ENCODE results near the gene ARHGAP18. TPM values are rescaled to one million over a fixed set of nuclear protein-coding genes. Genes with fewer than 3 reads are reported as not detected.
"Not testable (repeated sequence)": the region's sequence is repeated elsewhere in the genome, so short reads cannot be mapped to it uniquely, and the experiment has no call there.

ARHGAP18 gene
- total RNA-seq, 1 donor: 14.3 TPM

DNA sequence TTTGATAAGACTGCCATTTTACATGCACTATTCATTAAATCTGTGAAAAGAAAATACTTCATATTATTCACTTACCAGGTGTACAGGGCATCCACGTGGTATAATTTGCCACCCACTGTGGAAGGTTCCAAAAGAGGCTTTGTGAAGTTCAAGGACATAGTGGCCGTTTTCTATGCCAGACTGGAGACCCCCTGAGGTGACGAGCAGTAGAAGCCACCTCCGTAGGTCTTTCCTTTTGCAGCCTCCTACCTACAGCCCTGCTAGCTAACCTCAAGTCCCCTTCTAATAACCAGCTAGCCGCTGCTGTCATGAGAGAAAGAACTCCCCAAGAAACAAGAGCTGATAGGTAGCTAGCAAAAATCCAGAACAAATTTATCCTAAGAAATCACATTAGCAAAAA is 110.5 kb downstream of the ARHGAP18 start:
- no peaks in the 10 kb centered on the region for H3K4me1 ChIP-seq (ENCODE audit: insufficient read depth, low read length)
- no peaks in the 10 kb centered on the region for H3K9me3 ChIP-seq (ENCODE audit: low read depth, low read length)
- no peaks in the 10 kb centered on the region for H3K27me3 ChIP-seq (ENCODE audit: insufficient read depth, low read length)
- no peak overlapping the region for H3K4me3 ChIP-seq (ENCODE audit: low read length)

DNA sequence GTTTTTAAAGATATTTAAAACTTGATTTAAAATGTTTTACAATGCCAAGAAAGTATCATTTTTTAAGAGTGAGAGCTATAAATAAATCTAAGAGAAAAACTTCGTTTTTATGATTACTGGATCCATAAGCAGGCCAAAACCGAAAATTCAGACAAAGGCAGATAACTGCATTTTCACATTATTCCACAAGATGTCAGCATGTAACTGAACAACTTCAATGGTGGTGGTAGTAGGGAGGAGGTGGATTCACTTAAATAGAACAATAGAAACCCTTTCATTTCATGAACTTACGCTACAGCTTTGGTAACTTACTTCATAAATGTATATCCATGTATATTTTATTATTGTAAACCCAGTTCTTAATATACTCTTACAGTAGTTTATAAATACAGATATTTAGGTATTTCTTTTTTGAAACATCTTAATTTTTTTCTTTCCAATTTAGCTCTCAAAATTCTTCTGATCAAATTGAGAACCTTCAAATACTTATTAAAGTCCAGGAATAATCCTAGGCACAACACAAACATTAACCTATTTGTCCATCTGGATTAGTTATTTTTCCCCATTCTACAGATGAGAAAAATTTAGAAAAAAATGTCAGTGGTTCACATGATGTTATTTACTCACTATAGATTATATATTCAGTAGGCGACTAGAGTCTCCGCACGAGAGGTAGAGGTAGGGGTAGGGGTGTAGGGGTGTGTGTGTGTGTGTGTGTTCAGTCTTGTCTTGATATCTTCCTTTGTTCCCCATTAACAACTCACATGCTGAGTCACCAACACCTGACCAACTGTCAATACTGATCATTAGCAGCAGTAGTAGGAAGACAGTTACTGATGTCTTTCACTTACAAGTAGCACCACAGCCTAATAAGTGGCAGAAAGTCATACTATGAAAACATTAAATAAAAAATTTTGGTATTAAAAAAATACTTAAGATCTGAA is 111.5 kb downstream of the ARHGAP18 start:
- Histone ChIP-seq H3K4me3 (ENCODE audit: low read length) (no peak overlapping the region), H3K4me1 (ENCODE audit: insufficient read depth, low read length) (no peaks in the 10 kb centered on the region), H3K27me3 (ENCODE audit: insufficient read depth, low read length) (no peaks in the 10 kb centered on the region), H3K9me3 (ENCODE audit: low read depth, low read length) (no peaks in the 10 kb centered on the region)

DNA sequence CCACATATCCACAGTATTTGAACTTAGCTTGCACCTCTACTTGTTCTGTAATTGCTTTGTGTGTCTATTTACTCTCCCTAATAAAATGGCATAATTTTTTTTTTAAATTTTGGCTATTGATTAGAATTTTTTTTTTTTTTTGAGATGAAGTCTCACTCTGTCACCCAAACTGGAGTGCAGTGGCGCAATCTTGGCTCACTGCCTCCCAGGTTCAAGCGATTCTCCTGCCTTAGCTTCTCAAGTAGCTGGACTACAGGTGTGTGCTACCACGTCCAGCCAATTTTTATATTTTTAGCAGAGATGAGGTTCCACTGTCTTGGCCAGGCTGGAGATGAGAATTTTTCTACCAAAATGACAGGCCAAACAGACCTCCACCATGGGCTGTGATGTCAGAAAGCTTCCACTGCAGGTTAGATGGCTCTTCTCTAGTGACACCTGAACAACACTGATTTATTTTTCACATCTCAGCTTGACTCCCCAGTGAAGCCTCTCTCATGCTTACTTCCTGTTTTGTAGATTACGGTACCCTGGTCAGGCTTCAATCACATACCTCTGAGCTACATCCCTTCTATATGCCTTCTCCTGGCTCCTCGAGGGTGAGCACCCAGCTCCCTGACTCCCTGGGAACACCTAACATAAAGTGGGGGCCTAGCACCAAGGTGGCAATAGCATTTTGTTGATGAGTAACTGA is 112.8 kb downstream of the ARHGAP18 start:
- no peak overlapping the region for H3K4me3 ChIP-seq (ENCODE audit: low read length)
- H3K4me1 ChIP-seq (ENCODE audit: insufficient read depth, low read length): no peaks in the 10 kb centered on the region
- no peaks in the 10 kb centered on the region for H3K9me3 ChIP-seq (ENCODE audit: low read depth, low read length)
- H3K27me3 ChIP-seq (ENCODE audit: insufficient read depth, low read length): no peaks in the 10 kb centered on the region

DNA sequence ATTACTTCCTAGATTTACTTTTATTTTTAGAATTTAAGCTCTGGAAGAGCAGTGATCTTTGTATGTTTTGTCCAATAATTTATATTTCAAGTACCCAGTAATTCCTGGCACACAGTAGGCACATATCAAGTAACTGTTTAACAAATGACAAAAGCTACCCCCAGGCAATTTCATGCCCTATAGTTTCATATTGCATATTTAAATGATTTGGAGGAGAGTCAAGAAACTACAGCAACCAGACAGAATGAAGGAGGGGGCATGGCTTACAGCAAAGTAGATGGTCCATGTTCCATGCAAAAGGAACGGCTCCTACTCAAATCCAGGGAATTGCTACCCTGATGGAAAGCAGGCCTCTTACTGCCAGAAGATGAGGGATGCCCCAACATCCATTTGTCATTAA is 113.5 kb downstream of the ARHGAP18 start:
- no peak overlapping the region for H3K4me3 ChIP-seq (ENCODE audit: low read length)
- no peaks in the 10 kb centered on the region for H3K27me3 ChIP-seq (ENCODE audit: insufficient read depth, low read length)
- no peaks in the 10 kb centered on the region for H3K4me1 ChIP-seq (ENCODE audit: insufficient read depth, low read length)
- H3K9me3 ChIP-seq (ENCODE audit: low read depth, low read length): no peaks in the 10 kb centered on the region

DNA sequence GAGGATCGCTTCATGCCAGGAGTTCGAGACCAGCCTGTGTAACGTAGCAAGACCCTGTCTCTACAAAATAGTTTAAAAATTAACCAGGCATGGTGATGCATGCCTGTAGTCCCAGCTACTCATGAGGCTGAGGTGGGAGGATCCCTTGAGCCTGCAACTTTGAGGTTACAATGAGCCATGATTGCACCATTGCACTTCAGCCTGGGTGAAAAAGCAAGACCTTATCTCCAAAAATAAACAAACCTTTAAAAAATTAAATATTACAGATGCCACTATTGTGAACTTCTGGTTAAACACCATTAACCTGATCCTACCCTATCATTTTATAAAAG is 116.8 kb downstream of the ARHGAP18 start:
- Histone ChIP-seq H3K4me3 (ENCODE audit: low read length) (no peak overlapping the region), H3K9me3 (ENCODE audit: low read depth, low read length) (no peaks in the 10 kb centered on the region), H3K27me3 (ENCODE audit: insufficient read depth, low read length) (no peaks in the 10 kb centered on the region)

DNA sequence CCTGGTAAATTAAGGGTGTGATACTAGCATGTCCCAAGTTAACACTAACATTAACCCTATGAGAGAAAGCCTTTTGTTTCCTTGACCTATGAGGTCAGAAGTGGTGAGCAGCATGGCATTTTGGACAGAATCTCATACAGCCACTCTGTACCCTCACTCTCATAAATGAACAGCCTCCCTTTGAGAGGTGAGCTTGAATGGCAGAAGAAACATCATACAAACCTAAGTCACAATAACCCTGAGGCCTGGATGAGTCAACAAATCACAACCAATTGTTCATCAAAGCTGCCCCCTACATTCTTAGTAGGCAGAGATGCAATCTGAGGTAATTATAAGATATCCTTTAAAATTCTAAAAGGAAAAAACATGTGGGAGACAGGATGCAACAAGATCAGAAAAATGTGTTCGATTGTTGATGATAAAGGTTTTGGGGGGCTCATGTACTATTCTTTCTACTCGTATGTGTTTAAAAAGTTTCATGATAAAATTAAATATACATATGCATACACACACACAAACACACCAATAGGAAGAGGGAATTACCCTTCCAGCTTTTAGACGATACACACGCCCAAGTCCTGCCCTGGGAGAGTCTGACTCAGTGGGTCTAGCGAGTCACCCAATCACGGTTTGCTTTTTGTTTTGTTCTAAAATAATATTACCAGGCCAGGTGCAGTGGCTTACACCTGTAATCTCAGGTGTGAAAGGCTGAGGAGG is 117.3 kb downstream of the ARHGAP18 start:
- H3K4me3 ChIP-seq (ENCODE audit: low read length): no peak overlapping the region
- no peaks in the 10 kb centered on the region for H3K27me3 ChIP-seq (ENCODE audit: insufficient read depth, low read length)
- H3K9me3 ChIP-seq (ENCODE audit: low read depth, low read length): no peaks in the 10 kb centered on the region
- H3K4me1 ChIP-seq (ENCODE audit: insufficient read depth, low read length): no peaks in the 10 kb centered on the region

More for the DNA sequence above, 116.8 kb downstream of the ARHGAP18 start:
- no peaks in the 10 kb centered on the region for H3K4me1 ChIP-seq (ENCODE audit: insufficient read depth, low read length)

DNA sequence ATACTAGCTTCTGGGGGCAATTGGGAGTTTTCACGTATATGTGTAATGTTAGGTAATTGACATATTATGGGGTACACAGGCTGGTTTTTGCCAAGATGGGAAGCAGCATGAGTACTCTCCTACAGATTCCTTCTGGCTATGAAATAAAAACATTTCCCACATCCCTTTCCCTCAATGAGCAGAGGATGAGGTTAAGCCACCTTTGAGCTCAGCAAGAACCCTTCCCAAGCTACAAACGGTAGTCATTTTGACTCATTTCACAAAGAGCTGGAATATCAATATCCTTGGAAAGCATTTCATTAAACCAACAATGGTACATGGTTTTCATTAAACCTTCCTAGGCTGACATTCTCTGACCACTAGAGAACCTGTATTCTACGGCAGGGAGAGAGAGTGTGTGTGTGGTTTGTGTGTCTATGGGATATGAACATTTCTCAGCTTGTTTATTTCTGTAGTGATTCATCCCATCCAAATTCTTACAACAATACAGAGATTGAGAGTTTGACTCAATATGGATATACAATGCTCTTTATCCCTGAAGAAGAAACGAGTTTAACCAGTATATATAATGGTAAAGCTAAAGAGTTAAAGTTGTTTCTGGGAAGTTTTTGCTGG is 119.5 kb downstream of the ARHGAP18 start:
- Histone ChIP-seq H3K9me3 (ENCODE audit: low read depth, low read length) (no peaks in the 10 kb centered on the region), H3K4me3 (ENCODE audit: low read length) (no peak overlapping the region), H3K27me3 (ENCODE audit: insufficient read depth, low read length) (no peaks in the 10 kb centered on the region), H3K4me1 (ENCODE audit: insufficient read depth, low read length) (no peaks in the 10 kb centered on the region)

DNA sequence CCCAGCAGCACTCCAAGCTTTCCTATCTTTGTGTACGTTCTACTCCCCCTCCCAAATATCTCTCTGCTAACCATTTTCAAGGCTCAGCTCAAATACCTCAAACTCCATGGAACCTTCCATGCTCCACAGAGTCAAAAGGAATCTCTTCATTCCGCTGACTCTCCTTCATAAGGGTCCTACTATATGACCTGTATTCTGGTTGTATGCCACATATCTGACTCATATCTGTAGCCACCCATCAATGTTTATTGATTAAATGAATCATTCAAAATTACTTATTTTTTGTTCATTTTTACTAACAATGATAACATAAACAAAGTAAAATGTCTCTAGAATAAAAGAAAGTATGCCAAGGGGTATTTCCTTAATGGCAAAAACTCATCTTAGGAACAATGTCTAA is 123.2 kb downstream of the ARHGAP18 start:
- Histone ChIP-seq H3K9me3 (ENCODE audit: low read depth, low read length) (no peaks in the 10 kb centered on the region), H3K27me3 (ENCODE audit: insufficient read depth, low read length) (no peaks in the 10 kb centered on the region), H3K4me3 (ENCODE audit: low read length) (no peak overlapping the region), H3K4me1 (ENCODE audit: insufficient read depth, low read length) (no peaks in the 10 kb centered on the region)

DNA sequence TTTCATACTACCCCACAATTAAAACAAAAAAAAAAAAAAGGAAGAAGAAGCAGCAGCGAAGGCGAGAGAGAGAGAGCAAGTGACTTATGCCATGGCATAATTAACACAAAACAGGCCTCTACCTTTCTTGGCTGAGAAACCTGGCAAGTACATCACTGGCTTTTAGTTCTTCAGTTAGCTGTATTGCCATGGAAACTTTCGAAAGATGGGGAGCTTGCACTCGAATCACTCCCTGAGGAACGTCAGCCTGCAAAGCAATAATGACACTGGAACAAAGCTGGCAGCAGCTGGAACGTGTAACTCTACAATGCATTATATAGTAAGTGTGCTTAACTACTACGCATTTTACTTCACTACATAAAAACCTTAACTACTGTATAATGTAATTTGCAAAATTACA is 126.1 kb downstream of the ARHGAP18 start:
- H3K27me3 ChIP-seq (ENCODE audit: insufficient read depth, low read length): no peaks in the 10 kb centered on the region
- no peak overlapping the region for H3K4me3 ChIP-seq (ENCODE audit: low read length)
- no peaks in the 10 kb centered on the region for H3K9me3 ChIP-seq (ENCODE audit: low read depth, low read length)
- H3K4me1 ChIP-seq (ENCODE audit: insufficient read depth, low read length): no peaks in the 10 kb centered on the region

DNA sequence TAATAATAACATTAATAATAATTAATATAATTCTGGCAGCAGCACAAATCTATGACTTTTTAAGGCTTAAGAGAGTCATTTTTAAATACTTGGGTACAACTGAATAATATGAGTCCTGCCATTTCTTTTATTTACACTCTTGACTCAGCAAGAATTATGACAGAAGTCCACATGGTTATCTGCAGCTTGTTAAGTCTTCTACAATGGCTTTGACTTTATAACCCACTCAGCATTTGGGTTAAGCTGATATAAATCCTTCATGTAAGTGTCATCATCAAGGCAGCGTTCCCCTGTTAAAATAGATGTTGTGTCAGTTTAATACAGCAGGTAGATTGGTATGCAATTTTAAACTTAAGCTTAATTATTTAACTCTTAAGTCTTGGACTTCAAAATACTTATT is 131.7 kb downstream of the ARHGAP18 start:
- H3K4me3 ChIP-seq (ENCODE audit: low read length): no peak overlapping the region
- H3K27me3 ChIP-seq (ENCODE audit: insufficient read depth, low read length): no peaks in the 10 kb centered on the region
- peaks cover 3% of the 10 kb centered on the region for H3K4me1 ChIP-seq (ENCODE audit: insufficient read depth, low read length)
- no peaks in the 10 kb centered on the region for H3K9me3 ChIP-seq (ENCODE audit: low read depth, low read length)

DNA sequence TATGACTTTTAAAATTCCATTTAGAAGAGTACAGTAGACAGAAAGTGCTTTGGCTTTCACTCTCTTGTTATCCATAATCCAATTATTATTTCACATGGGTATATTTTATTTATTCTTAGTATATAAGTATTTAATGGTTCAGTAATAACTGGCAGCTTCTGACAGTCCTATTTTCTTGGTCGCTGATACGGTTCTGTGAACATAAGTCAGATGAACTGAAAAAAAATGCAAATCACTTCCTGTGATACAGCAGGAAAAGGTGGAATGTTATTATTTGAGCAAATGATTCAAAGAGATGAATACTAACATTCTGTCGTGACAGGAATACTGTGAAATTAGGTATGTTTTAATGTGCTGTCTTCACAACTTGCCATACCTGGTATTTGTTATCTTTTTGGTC is 132.3 kb downstream of the ARHGAP18 start:
- Histone ChIP-seq H3K4me1 (ENCODE audit: insufficient read depth, low read length) (peaks cover 3% of the 10 kb centered on the region), H3K4me3 (ENCODE audit: low read length) (no peak overlapping the region), H3K9me3 (ENCODE audit: low read depth, low read length) (no peaks in the 10 kb centered on the region), H3K27me3 (ENCODE audit: insufficient read depth, low read length) (no peaks in the 10 kb centered on the region)

DNA sequence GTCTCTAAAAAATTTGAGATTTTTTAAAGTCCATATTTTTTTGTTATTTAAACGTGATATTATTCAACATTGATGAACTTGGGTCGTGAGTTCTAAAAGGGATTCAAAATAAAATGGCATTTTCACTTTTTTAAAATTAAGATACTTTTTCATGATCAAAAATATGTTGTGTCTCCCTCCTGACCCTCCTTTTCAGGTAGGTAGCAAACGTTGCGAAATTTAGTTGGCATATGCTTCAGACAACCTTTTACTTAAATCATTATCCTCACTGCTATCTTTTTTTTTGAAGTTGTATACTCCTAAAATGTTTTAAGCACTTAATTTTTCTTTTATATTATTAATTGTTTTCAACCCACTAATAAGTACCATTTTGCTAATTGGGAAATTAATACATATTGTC is 133.5 kb downstream of the ARHGAP18 start:
- Histone ChIP-seq H3K4me3 (ENCODE audit: low read length) (no peak overlapping the region), H3K4me1 (ENCODE audit: insufficient read depth, low read length) (peaks cover 3% of the 10 kb centered on the region), H3K9me3 (ENCODE audit: low read depth, low read length) (no peaks in the 10 kb centered on the region), H3K27me3 (ENCODE audit: insufficient read depth, low read length) (no peaks in the 10 kb centered on the region)

DNA sequence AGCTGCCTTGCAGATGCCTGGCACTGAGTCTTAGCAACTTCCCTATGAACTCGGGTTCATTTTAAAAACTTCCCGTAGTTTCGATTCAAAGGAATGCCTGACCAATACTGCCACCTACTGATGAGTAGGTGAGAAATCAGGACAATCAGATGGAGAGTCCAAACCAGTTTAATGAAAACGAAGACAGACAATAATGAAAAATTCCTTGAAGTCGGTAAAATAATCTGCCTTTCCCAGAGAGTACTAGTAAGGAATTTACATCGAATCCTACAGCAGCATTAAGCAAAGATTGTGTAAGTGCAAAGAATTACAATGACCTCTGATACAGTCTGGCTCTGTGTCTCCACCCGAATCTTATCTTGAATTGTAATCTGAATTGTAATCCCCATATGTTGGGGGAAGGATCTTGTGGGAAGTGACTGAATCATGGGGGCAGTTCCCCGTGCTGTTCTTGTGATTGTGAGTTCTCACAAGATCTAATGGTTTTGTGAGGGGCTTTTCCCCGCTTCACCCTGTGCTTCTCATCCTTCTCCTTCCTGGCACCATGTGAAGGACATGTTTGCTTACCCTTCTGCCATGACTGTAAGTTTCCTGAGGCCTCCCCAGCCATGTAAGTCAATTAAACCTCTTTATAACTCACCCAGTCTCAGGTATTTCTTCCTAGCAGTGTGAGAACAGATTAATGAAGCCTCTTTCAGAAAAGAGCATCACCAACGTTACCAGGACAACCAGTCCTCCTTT is 134.4 kb downstream of the ARHGAP18 start:
- no peaks in the 10 kb centered on the region for H3K9me3 ChIP-seq (ENCODE audit: low read depth, low read length)
- H3K4me1 ChIP-seq (ENCODE audit: insufficient read depth, low read length): peaks cover 3% of the 10 kb centered on the region
- no peaks in the 10 kb centered on the region for H3K27me3 ChIP-seq (ENCODE audit: insufficient read depth, low read length)
- H3K4me3 ChIP-seq (ENCODE audit: low read length): no peak overlapping the region

DNA sequence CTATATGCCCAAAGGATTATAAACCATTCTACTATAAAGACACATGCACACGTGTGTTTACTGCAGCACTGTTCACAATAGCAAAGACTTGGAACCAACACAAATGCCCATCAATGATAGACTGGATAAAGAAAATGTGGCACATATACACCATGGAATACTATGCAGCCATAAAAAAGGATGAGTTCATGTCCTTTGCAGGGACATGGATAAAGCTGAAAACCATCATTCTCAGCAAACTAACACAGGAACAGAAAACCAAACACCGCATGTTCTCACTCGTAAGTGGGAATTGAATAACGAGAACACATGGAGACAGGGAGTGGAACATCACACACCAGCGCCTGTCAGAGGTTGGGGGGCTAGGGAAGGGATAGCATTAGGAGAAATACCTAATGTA is 135.4 kb downstream of the ARHGAP18 start:
- H3K9me3 ChIP-seq (ENCODE audit: low read depth, low read length); H3K4me3 ChIP-seq (ENCODE audit: low read length); H3K4me1 ChIP-seq (ENCODE audit: insufficient read depth, low read length); H3K27me3 ChIP-seq (ENCODE audit: insufficient read depth, low read length): not testable (repeated sequence)

All from mononuclear cell (primary cell).